ENCODE data around the gene ZC3HAV1.

DNA sequence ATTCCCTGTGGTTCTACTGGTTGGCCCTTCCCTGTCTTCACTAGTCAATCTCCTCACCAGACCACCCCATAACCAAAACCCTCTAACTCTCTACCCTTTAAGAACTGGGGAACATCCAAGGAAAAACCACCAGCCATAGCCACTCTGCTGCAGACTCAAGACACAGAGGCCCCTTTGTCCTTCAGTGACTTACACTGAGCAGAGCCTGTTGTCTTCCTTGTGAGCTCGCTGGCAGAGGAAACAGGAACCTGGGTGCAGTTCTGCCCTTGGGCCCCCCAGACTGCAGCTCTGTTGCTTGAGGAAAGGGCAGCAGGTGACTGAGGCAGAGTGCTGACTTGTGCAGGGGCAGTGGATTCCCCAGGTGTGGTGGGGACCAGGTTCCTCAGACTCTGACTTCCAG lies 30.6 kb downstream of the ZC3HAV1 start:
- no peak for TF ChIP-seq GABPB1 (CRISPR knock-in tag; IDR thresholded peaks at IDR 0.05)
- TF ChIP-seq ZNF425 (CRISPR knock-in tag; conservative IDR thresholded peaks at IDR 0.05) = no peak
- TF ChIP-seq, protein P1, sequence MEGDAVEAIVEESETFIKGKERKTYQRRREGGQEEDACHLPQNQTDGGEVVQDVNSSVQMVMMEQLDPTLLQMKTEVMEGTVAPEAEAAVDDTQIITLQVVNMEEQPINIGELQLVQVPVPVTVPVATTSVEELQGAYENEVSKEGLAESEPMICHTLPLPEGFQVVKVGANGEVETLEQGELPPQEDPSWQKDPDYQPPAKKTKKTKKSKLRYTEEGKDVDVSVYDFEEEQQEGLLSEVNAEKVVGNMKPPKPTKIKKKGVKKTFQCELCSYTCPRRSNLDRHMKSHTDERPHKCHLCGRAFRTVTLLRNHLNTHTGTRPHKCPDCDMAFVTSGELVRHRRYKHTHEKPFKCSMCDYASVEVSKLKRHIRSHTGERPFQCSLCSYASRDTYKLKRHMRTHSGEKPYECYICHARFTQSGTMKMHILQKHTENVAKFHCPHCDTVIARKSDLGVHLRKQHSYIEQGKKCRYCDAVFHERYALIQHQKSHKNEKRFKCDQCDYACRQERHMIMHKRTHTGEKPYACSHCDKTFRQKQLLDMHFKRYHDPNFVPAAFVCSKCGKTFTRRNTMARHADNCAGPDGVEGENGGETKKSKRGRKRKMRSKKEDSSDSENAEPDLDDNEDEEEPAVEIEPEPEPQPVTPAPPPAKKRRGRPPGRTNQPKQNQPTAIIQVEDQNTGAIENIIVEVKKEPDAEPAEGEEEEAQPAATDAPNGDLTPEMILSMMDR (IDR thresholded peaks at IDR 0.05) = no peak
- no peak for TF ChIP-seq ZNF121 (CRISPR knock-in tag; IDR thresholded peaks at IDR 0.05)
- no peak for TF ChIP-seq CREB1 (CRISPR knock-in tag; IDR thresholded peaks at IDR 0.05)
- no peak for TF ChIP-seq PREB (CRISPR knock-in tag; IDR thresholded peaks at IDR 0.05; ENCODE audit: borderline replicate concordance)
- TF ChIP-seq CREM (CRISPR knock-in tag; IDR thresholded peaks at IDR 0.05) = no peak
- no peak for TF ChIP-seq PRRX2 (CRISPR knock-in tag; IDR thresholded peaks at IDR 0.05)
- TF ChIP-seq, protein P2, sequence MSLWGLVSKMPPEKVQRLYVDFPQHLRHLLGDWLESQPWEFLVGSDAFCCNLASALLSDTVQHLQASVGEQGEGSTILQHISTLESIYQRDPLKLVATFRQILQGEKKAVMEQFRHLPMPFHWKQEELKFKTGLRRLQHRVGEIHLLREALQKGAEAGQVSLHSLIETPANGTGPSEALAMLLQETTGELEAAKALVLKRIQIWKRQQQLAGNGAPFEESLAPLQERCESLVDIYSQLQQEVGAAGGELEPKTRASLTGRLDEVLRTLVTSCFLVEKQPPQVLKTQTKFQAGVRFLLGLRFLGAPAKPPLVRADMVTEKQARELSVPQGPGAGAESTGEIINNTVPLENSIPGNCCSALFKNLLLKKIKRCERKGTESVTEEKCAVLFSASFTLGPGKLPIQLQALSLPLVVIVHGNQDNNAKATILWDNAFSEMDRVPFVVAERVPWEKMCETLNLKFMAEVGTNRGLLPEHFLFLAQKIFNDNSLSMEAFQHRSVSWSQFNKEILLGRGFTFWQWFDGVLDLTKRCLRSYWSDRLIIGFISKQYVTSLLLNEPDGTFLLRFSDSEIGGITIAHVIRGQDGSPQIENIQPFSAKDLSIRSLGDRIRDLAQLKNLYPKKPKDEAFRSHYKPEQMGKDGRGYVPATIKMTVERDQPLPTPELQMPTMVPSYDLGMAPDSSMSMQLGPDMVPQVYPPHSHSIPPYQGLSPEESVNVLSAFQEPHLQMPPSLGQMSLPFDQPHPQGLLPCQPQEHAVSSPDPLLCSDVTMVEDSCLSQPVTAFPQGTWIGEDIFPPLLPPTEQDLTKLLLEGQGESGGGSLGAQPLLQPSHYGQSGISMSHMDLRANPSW (CRISPR knock-in tag; conservative IDR thresholded peaks at IDR 0.05; ENCODE audit: low read depth) = no peak
- TF ChIP-seq, protein P3, sequence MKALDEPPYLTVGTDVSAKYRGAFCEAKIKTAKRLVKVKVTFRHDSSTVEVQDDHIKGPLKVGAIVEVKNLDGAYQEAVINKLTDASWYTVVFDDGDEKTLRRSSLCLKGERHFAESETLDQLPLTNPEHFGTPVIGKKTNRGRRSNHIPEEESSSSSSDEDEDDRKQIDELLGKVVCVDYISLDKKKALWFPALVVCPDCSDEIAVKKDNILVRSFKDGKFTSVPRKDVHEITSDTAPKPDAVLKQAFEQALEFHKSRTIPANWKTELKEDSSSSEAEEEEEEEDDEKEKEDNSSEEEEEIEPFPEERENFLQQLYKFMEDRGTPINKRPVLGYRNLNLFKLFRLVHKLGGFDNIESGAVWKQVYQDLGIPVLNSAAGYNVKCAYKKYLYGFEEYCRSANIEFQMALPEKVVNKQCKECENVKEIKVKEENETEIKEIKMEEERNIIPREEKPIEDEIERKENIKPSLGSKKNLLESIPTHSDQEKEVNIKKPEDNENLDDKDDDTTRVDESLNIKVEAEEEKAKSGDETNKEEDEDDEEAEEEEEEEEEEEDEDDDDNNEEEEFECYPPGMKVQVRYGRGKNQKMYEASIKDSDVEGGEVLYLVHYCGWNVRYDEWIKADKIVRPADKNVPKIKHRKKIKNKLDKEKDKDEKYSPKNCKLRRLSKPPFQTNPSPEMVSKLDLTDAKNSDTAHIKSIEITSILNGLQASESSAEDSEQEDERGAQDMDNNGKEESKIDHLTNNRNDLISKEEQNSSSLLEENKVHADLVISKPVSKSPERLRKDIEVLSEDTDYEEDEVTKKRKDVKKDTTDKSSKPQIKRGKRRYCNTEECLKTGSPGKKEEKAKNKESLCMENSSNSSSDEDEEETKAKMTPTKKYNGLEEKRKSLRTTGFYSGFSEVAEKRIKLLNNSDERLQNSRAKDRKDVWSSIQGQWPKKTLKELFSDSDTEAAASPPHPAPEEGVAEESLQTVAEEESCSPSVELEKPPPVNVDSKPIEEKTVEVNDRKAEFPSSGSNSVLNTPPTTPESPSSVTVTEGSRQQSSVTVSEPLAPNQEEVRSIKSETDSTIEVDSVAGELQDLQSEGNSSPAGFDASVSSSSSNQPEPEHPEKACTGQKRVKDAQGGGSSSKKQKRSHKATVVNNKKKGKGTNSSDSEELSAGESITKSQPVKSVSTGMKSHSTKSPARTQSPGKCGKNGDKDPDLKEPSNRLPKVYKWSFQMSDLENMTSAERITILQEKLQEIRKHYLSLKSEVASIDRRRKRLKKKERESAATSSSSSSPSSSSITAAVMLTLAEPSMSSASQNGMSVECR (CRISPR knock-in tag; IDR thresholded peaks at IDR 0.05; ENCODE audit: borderline replicate concordance) = no peak

Data from WTC11 (cell line).